HepG2 (cell line): Measurements from ENCODE around the gene GUK1. TPM values are rescaled to one million over a fixed set of nuclear protein-coding genes. Genes with fewer than 3 reads are reported as not detected.

Source experiments
- ATAC-seq: fragments of 200-7000 bp; cut with Tn5 transposase; 3 replicates; pipeline ENCODE4 v1.9.1; 2020; ENCODE audit warnings: mild to moderate bottlenecking, moderate library complexity
- BruUV-seq: library from RNA; stranded (reverse); fragments of 400-500 nt; replicated peaks from 2 replicates; lab custom pipeline; 2021; lab: Mats Ljungman, UMichigan
- CTCF ChIA-PET: fragments of 300-600 bp; formaldehyde crosslinking; extraction: SDS; loops from one replicate; lab custom pipeline; 2021; ENCODE audit warnings: low total read pairs, inconsistent platforms, low intra/inter-chr PET ratio; lab: Yijun Ruan, JAX
- POLR2A ChIA-PET: fragments of 350-600 bp; sonication (Branson Sonifier 250); formaldehyde crosslinking; loops from one replicate; lab custom pipeline; 2020; ENCODE audit warnings: antibody characterized with exemption, inconsistent platforms; lab: Yijun Ruan, JAX
- DNase-seq: peaks from one replicate; pipeline ENCODE4 v3.0.0-alpha.2; 2015; ENCODE audit warnings: low spot score
- FAIRE-seq: peaks from 3 replicates; lab custom pipeline; 2011; peaks lifted over from hg19 to GRCh38; lab: Jason Lieb, UNC
- H2AFZ ChIP-seq: one replicate; pipeline ENCODE4 v1.6.1; 2011; ENCODE audit warnings: low read length, inconsistent platforms
- H3K27ac ChIP-seq: fragments of 300-600 bp; 3 replicates; pipeline ENCODE4 v1.8.0; 2011; ENCODE audit warnings: mixed run types, mild to moderate bottlenecking, mixed read lengths, low read length, inconsistent platforms; ENCODE audit not compliant: insufficient read depth; ENCODE audit errors: extremely low read length
- H3K27me3 ChIP-seq, 2 experiments: fragments of 200-600 bp in 1 of 2; 2 replicates in 1 of 2; 3 replicates in 1 of 2; pipeline versions ENCODE4 v1.6.0 to v1.8.0; 2011; ENCODE audit warnings: low read length in 2 of 2, mild to moderate bottlenecking in 2 of 2, moderate library complexity in 2 of 2, inconsistent platforms in 1 of 2; ENCODE audit not compliant: insufficient read depth in 2 of 2, control insufficient read depth in 1 of 2
- H3K36me3 ChIP-seq, 2 experiments: fragments of 200-600 bp in 1 of 2; replicated peaks in 1 of 2; 2 replicates in 1 of 2; 3 replicates in 1 of 2; pipeline versions ENCODE4 v1.5.1 to v1.8.0; 2011; ENCODE audit warnings: low read length in 2 of 2, inconsistent platforms in 1 of 2; ENCODE audit not compliant: insufficient read depth in 2 of 2, control insufficient read depth in 1 of 2
- H3K4me1 ChIP-seq: 2 replicates; pipeline ENCODE4 v1.5.1; 2012; ENCODE audit warnings: low read length, inconsistent platforms; ENCODE audit not compliant: insufficient read depth
- H3K4me2 ChIP-seq: 2 replicates; pipeline ENCODE4 v1.6.0; 2011; ENCODE audit warnings: low read depth, low read length, inconsistent platforms
- H3K4me3 ChIP-seq, 3 experiments: fragments of 200-600 bp in 1 of 3; sonication (generic), shearing (Covaris generic) in 1 of 3; replicated peaks in 1 of 3; 2 replicates each; pipeline ENCODE4 v1.5.1; 2011 to 2016; ENCODE audit warnings: low read length in 3 of 3, inconsistent platforms in 2 of 3, low read depth in 2 of 3, mild to moderate bottlenecking in 2 of 3, control low read depth in 1 of 3, mixed read lengths in 1 of 3; ENCODE audit not compliant: insufficient read depth in 1 of 3
- H3K79me2 ChIP-seq: one replicate; pipeline ENCODE4 v1.6.1; 2011; ENCODE audit warnings: low read length, inconsistent platforms; ENCODE audit not compliant: insufficient read depth
- H3K9ac ChIP-seq: 2 replicates; pipeline ENCODE4 v1.6.0; 2011; ENCODE audit warnings: mild to moderate bottlenecking, low read depth, low read length, inconsistent platforms; ENCODE audit not compliant: insufficient read depth
- H3K9me3 ChIP-seq: 2 replicates; pipeline ENCODE4 v1.5.1; 2012; ENCODE audit warnings: mild to moderate bottlenecking, low read length
- H4K20me1 ChIP-seq: 2 replicates; pipeline ENCODE4 v1.6.0; 2011; ENCODE audit warnings: inconsistent platforms, mild to moderate bottlenecking, low read length, moderate library complexity; ENCODE audit not compliant: insufficient read depth
- AGO2 ChIP-seq: fragments of 200-400 bp; formaldehyde crosslinking; optimal IDR thresholded peaks from 2 replicates; pipeline ENCODE3; 2017; ENCODE audit warnings: mild to moderate bottlenecking, low read depth, low read length, moderate library complexity
- PHF5A ChIP-seq: IDR thresholded peaks from one replicate; pipeline ENCODE4 v1.6.1; 2018; ENCODE audit warnings: low read depth, missing genetic modification reagents; ENCODE audit not compliant: unreplicated experiment
- PHF8 ChIP-seq: sonication (generic); formaldehyde crosslinking; IDR thresholded peaks from 2 replicates; pipeline ENCODE4 v1.5.0; 2020; ENCODE audit warnings: missing genetic modification reagents
- ZNF746 ChIP-seq: sonication (generic); formaldehyde crosslinking; IDR thresholded peaks from 2 replicates; pipeline ENCODE4 v1.8.0; 2022; ENCODE audit warnings: mild to moderate bottlenecking, missing genetic modification reagents
- ZNF790 ChIP-seq: sonication (generic); formaldehyde crosslinking; IDR thresholded peaks from 2 replicates; pipeline ENCODE4 v1.8.0; 2022; ENCODE audit warnings: missing genetic modification reagents, mild to moderate bottlenecking, borderline replicate concordance
- WGBS: methylation state at CpG from one replicate; pipeline ENCODE4 v1.1.6; 2017; ENCODE audit warnings: low lambda C conversion rate; 5-methylcytosine and 5-hydroxymethylcytosine counted together
- in situ Hi-C: cut with HindIII; loops from 2 replicates; pipeline ENCODE4 v1.10.0; 2017; ENCODE audit warnings: low pct_unique_long_range_greater_than_20kb; ENCODE audit not compliant: extremely low pct_ligation_motif_present
- intact Hi-C: fragments of 100-400 bp; cut with micrococcal nuclease; formaldehyde crosslinking; loops from one replicate; pipeline ENCODE4 v1.10.0; 2022; ENCODE audit not compliant: unreplicated experiment
- polyA plus RNA-seq, 8 experiments: library from polyadenylated mRNA; depleted of rRNA in 3 of 8; stranded (reverse) in 7 of 8; unstranded in 1 of 8; fragments of >200 nt; fragmentation: Illumina TruSeq in 4 of 8; extraction: Trizol in 4 of 8; gene quantifications; 2 replicates each; pipeline versions ENCODE4 v1.2.1 to v1.2.3, GENCODE V29; 2011 to 2016; ENCODE audit warnings: low read depth in 4 of 8, missing spikeins in 1 of 8, mixed read lengths in 1 of 8; ENCODE audit not compliant: insufficient read depth in 1 of 8
- total RNA-seq, 5 experiments: library from RNA; depleted of rRNA; stranded (reverse); fragments of >200 nt; fragmentation: Illumina TruSeq; extraction: Trizol; gene quantifications; 2 replicates each; pipeline ENCODE4 v1.2.3, GENCODE V29; 2016; ENCODE audit warnings: low read depth in 1 of 5
- TF ChIP-seq, protein P1 (sequence below): sonication (generic); formaldehyde crosslinking; IDR thresholded peaks from 2 replicates; pipeline ENCODE4 v1.5.1; 2020; ENCODE audit warnings: missing genetic modification reagents, mild to moderate bottlenecking, borderline replicate concordance
- TF ChIP-seq, protein P2 (sequence below): sonication (generic); formaldehyde crosslinking; IDR thresholded peaks from 2 replicates; pipeline ENCODE4 v1.5.1; 2020; ENCODE audit warnings: mild to moderate bottlenecking, missing genetic modification reagents, borderline replicate concordance
- TF ChIP-seq, protein P3 (sequence below): sonication (generic); formaldehyde crosslinking; IDR thresholded peaks from 2 replicates; pipeline ENCODE4 v1.5.1; 2020; ENCODE audit warnings: missing genetic modification reagents, mild to moderate bottlenecking, borderline replicate concordance

GUK1 gene
- total and polyA plus RNA-seq, 2 of the 13 experiments (the other 11 are each of a cell fraction or from before 2014, with no cell fraction given) = 116 to 154 TPM

DNA sequence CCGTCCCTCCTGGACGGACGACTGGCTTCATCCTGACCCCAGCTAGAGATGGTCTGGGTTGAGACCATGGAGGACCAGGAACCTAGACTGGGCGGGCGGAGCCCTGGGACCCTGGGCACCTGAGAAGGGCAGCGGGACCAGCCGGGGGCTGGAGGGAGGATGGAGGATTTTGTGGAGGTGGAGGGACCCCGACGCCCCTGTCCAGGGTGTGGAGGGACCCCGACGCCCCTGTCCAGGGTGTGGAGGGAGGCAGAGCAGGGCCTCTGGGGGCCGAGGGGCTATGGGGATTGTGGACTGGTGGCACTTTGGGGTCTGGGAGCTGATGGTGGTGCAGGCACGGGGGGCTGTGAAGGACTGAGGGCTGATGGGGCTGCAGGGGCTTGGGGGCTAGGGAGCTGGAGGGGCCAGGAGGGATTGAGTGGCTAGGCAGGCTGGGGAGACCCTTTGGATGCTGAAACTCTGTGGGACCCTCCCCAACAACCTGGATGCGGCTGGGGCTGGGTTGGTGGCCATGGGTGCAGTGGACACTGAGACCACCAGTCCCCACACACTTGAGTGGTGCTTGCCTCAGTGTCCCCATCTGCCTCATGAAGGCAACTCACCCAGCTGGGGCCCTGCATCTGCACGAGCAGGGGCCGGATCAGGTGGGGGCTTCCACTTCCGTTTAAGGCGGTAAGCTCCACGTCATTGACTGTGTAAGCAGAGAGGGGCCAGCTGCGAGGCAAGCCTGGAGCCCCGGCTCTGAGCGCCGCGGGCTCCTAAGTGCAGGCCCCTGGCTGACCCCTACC lies 17.1 kb downstream of the GUK1 start:
- no peaks in the 10 kb centered on the region for H3K9me3 ChIP-seq
- no peak for FAIRE-seq
- 52% methylated on average over 5 of the region's 24 CpGs for WGBS
- ATAC-seq = no peak
- ChIA-PET POLR2A (interaction anchor here (1.4 kb wide), 1 partner anchor 8 kb away, joined by 8 read pairs; the partner anchor contains the start of gene IBA57), CTCF (no interaction called here)
- intact Hi-C loops = no loop called here
- no peak overlapping the region for H3K9ac ChIP-seq
- no peak overlapping the region for H3K4me3 ChIP-seq
- no peak overlapping the region for H2AFZ ChIP-seq
- no peaks in the 10 kb centered on the region; a peak in 1 of 5 replicates for H3K27me3 ChIP-seq
- DNase-seq = no peak
- no peak overlapping the region for H3K27ac ChIP-seq
- no peaks in the 10 kb centered on the region for H3K79me2 ChIP-seq
- H4K20me1 ChIP-seq = peaks cover 3% of the 10 kb centered on the region; the same call in 1 of the 2 replicates
- H3K4me2 ChIP-seq = no peak overlapping the region
- peaks cover 28% of the 10 kb centered on the region for H3K4me1 ChIP-seq
- in situ Hi-C loops = no loop called here
- no TSS peak for BruUV-seq
- TF ChIP-seq ZNF746 (CRISPR knock-in tag) (no peak), AGO2 (peak; percentile 65)
- H3K36me3 ChIP-seq = no peaks in the 10 kb centered on the region

DNA sequence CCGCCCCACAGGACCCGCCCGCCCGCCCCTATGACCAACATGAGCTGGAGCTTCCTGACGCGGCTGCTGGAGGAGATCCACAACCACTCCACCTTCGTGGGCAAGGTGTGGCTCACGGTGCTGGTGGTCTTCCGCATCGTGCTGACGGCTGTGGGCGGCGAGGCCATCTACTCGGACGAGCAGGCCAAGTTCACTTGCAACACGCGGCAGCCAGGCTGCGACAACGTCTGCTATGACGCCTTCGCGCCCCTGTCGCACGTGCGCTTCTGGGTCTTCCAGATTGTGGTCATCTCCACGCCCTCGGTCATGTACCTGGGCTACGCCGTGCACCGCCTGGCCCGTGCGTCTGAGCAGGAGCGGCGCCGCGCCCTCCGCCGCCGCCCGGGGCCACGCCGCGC lies 17.6 kb downstream of the GUK1 start:
- H3K79me2 ChIP-seq = no peaks in the 10 kb centered on the region
- H3K27me3 ChIP-seq = no peaks in the 10 kb centered on the region; a peak in 1 of 5 replicates
- H3K9me3 ChIP-seq = no peaks in the 10 kb centered on the region
- no peaks in the 10 kb centered on the region for H3K36me3 ChIP-seq
- POLR2A ChIA-PET = interaction anchor here (1.4 kb wide), 1 partner anchor 8 kb away, joined by 8 read pairs; the partner anchor contains the start of gene IBA57
- no TSS peak for BruUV-seq
- in situ Hi-C loops (no loop called here), intact Hi-C loops (no loop called here)
- FAIRE-seq = no peak
- DNase-seq = no peak
- CTCF ChIA-PET = no interaction called here
- no peak overlapping the region for H3K9ac ChIP-seq
- H3K4me3 ChIP-seq = no peak overlapping the region
- no peak for ATAC-seq
- 95% methylated on average over 38 of the region's 43 CpGs for WGBS
- peaks cover 34% of the 10 kb centered on the region for H3K4me1 ChIP-seq
- no peak overlapping the region for H2AFZ ChIP-seq
- peaks cover 3% of the 10 kb centered on the region; the same call in 1 of the 2 replicates for H4K20me1 ChIP-seq
- no peak overlapping the region for H3K27ac ChIP-seq
- no peak overlapping the region for H3K4me2 ChIP-seq
- TF ChIP-seq, protein P1, sequence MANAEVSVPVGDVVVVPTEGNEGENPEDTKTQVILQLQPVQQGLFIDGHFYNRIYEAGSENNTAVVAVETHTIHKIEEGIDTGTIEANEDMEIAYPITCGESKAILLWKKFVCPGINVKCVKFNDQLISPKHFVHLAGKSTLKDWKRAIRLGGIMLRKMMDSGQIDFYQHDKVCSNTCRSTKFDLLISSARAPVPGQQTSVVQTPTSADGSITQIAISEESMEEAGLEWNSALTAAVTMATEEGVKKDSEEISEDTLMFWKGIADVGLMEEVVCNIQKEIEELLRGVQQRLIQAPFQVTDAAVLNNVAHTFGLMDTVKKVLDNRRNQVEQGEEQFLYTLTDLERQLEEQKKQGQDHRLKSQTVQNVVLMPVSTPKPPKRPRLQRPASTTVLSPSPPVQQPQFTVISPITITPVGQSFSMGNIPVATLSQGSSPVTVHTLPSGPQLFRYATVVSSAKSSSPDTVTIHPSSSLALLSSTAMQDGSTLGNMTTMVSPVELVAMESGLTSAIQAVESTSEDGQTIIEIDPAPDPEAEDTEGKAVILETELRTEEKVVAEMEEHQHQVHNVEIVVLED (CRISPR knock-in tag) = no peak
- TF ChIP-seq, protein P2, sequence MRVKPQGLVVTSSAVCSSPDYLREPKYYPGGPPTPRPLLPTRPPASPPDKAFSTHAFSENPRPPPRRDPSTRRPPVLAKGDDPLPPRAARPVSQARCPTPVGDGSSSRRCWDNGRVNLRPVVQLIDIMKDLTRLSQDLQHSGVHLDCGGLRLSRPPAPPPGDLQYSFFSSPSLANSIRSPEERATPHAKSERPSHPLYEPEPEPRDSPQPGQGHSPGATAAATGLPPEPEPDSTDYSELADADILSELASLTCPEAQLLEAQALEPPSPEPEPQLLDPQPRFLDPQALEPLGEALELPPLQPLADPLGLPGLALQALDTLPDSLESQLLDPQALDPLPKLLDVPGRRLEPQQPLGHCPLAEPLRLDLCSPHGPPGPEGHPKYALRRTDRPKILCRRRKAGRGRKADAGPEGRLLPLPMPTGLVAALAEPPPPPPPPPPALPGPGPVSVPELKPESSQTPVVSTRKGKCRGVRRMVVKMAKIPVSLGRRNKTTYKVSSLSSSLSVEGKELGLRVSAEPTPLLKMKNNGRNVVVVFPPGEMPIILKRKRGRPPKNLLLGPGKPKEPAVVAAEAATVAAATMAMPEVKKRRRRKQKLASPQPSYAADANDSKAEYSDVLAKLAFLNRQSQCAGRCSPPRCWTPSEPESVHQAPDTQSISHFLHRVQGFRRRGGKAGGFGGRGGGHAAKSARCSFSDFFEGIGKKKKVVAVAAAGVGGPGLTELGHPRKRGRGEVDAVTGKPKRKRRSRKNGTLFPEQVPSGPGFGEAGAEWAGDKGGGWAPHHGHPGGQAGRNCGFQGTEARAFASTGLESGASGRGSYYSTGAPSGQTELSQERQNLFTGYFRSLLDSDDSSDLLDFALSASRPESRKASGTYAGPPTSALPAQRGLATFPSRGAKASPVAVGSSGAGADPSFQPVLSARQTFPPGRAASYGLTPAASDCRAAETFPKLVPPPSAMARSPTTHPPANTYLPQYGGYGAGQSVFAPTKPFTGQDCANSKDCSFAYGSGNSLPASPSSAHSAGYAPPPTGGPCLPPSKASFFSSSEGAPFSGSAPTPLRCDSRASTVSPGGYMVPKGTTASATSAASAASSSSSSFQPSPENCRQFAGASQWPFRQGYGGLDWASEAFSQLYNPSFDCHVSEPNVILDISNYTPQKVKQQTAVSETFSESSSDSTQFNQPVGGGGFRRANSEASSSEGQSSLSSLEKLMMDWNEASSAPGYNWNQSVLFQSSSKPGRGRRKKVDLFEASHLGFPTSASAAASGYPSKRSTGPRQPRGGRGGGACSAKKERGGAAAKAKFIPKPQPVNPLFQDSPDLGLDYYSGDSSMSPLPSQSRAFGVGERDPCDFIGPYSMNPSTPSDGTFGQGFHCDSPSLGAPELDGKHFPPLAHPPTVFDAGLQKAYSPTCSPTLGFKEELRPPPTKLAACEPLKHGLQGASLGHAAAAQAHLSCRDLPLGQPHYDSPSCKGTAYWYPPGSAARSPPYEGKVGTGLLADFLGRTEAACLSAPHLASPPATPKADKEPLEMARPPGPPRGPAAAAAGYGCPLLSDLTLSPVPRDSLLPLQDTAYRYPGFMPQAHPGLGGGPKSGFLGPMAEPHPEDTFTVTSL (CRISPR knock-in tag) = no peak
- TF ChIP-seq, protein P3, sequence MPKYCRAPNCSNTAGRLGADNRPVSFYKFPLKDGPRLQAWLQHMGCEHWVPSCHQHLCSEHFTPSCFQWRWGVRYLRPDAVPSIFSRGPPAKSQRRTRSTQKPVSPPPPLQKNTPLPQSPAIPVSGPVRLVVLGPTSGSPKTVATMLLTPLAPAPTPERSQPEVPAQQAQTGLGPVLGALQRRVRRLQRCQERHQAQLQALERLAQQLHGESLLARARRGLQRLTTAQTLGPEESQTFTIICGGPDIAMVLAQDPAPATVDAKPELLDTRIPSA = no peak
- TF ChIP-seq PHF5A (CRISPR knock-in tag) (no peak), ZNF790 (CRISPR knock-in tag) (no peak), PHF8 (CRISPR knock-in tag) (no peak)
